Panc1 (cell line): ENCODE data around the gene ANTXR1. TPM values are rescaled to one million over a fixed set of nuclear protein-coding genes. Genes with fewer than 3 reads are reported as not detected.

Experiments
- ATAC-seq: fragments of 200-7000 bp; cut with Tn5 transposase; 2 replicates; pipeline ENCODE4 v1.9.1; 2020; ENCODE audit warnings: mild to moderate bottlenecking, moderate library complexity
- BruUV-seq: library from RNA; stranded (reverse); fragments of 400-500 nt; replicated peaks from 2 replicates; lab custom pipeline; 2021; lab: Mats Ljungman, UMichigan
- CTCF ChIA-PET: fragments of 300-600 bp; sonication (Branson Sonifier 250); formaldehyde crosslinking; loops from one replicate; lab custom pipeline; 2022; ENCODE audit warnings: antibody characterized with exemption; lab: Charles Lee
- POLR2A ChIA-PET: fragments of 300-600 bp; sonication (Branson Sonifier 250); formaldehyde crosslinking; loops from one replicate; lab custom pipeline; 2022; ENCODE audit warnings: antibody characterized with exemption; lab: Charles Lee
- DNase-seq: peaks from one replicate; pipeline ENCODE4 v3.0.0-alpha.2; 2010; ENCODE audit warnings: low read depth, low spot score
- H3K27ac ChIP-seq: 2 replicates; pipeline ENCODE4 v1.5.1; 2011; ENCODE audit warnings: mild to moderate bottlenecking, low read length, inconsistent platforms
- H3K27me3 ChIP-seq: fragments of 200-500 bp; sonication (Bioruptor generic); 2 replicates; pipeline ENCODE4 v1.6.0; 2014; ENCODE audit warnings: low read length, inconsistent platforms; ENCODE audit not compliant: control insufficient read depth, insufficient read depth
- H3K36me3 ChIP-seq: fragments of 200-500 bp; sonication (Bioruptor generic); 2 replicates; pipeline ENCODE4 v1.5.1; 2014; ENCODE audit warnings: inconsistent platforms, mild to moderate bottlenecking, low read length, moderate library complexity; ENCODE audit not compliant: control insufficient read depth, insufficient read depth
- H3K4me1 ChIP-seq: 2 replicates; pipeline ENCODE4 v1.5.1; 2011; ENCODE audit warnings: inconsistent platforms, mild to moderate bottlenecking, low read length, moderate library complexity; ENCODE audit not compliant: control insufficient read depth, insufficient read depth
- H3K4me3 ChIP-seq, 2 experiments: 2 replicates each; pipeline ENCODE4 v1.5.1; 2011 to 2012; ENCODE audit warnings: low read depth in 2 of 2, low read length in 2 of 2, mild to moderate bottlenecking in 2 of 2, inconsistent platforms in 1 of 2, moderate library complexity in 1 of 2
- H3K9me3 ChIP-seq: fragments of 200-500 bp; sonication (Bioruptor generic); 2 replicates; pipeline ENCODE4 v1.5.1; 2014; ENCODE audit warnings: low read depth, mild to moderate bottlenecking, inconsistent platforms, low read length, moderate library complexity; ENCODE audit not compliant: control insufficient read depth, insufficient read depth
- CTCF ChIP-seq: fragments of 450-650 bp; IDR thresholded peaks from 2 replicates; pipeline ENCODE4 v1.5.1; 2017; ENCODE audit warnings: mild to moderate bottlenecking
- POLR2AphosphoS5 ChIP-seq: IDR thresholded peaks from 2 replicates; pipeline ENCODE4 v1.6.1; 2012; ENCODE audit warnings: mild to moderate bottlenecking, low read depth, low read length, moderate library complexity
- REST ChIP-seq, 2 experiments: IDR thresholded peaks; 2 replicates each; pipeline ENCODE4 v1.6.1; 2011 to 2012; ENCODE audit warnings: low read depth in 2 of 2, control low read depth in 1 of 2, low read length in 1 of 2, mild to moderate bottlenecking in 1 of 2, moderate library complexity in 1 of 2; ENCODE audit not compliant: insufficient read depth in 1 of 2
- SIN3A ChIP-seq: IDR thresholded peaks from 2 replicates; pipeline ENCODE4 v1.6.1; 2012; ENCODE audit warnings: low read depth, mild to moderate bottlenecking, low read length, moderate library complexity, borderline replicate concordance; ENCODE audit not compliant: insufficient read depth
- TCF7L2 ChIP-seq: IDR thresholded peaks from 2 replicates; pipeline ENCODE4 v1.6.1; 2011; ENCODE audit warnings: mild to moderate bottlenecking, low read depth, low read length, inconsistent platforms
- in situ Hi-C: cut with HindIII; loops from 2 replicates; pipeline ENCODE4 v1.10.0; 2016; ENCODE audit warnings: low sequenced_read_pairs, low pct_unique_long_range_greater_than_20kb
- intact Hi-C: fragments of 100-400 bp; cut with micrococcal nuclease; formaldehyde crosslinking; loops from one replicate; pipeline ENCODE4 v1.10.0; 2022; ENCODE audit not compliant: unreplicated experiment
- total RNA-seq: library from RNA; stranded (reverse); gene quantifications from one replicate; pipeline ENCODE4 v1.2.1, GENCODE V29; 2021; ENCODE audit not compliant: unreplicated experiment

Gene ANTXR1
- total RNA-seq, 1 experiment from 2014 or later = 132 TPM

DNA sequence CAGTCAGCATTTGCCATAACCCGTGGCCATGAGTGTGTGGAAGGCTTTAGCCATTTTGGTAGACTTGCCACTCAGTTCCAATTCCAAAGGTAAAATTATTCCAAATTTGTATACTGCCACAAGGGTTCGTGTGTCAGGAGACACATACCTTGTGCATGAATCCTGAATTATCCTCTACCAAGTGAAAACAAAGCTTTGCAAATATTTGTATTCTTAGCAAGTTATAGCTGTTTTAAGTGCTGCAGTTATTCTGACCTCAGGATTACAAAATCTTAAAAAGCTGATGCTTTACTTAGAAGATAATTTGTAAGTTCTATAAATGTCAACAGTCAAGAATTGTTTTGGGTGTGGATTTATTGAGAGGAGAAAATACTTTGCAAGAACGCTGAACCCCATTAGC is 100.6 kb downstream of the ANTXR1 start:
- intact Hi-C loops = no loop called here
- TF ChIP-seq SIN3A = no peak
- no peak for TF ChIP-seq POLR2AphosphoS5
- TF ChIP-seq TCF7L2 = no peak
- TF ChIP-seq REST (IDR thresholded peaks at IDR 0.05; ENCODE audit: insufficient read depth in 1 of 2, low read depth in 2 of 2, low read length in 1 of 2) = no peak
- no peak for TF ChIP-seq CTCF
- H3K9me3 ChIP-seq = no peaks in the 10 kb centered on the region
- POLR2A ChIA-PET = no interaction called here
- CTCF ChIA-PET = no interaction called here
- H3K4me3 ChIP-seq = no peak overlapping the region
- H3K27me3 ChIP-seq = no peaks in the 10 kb centered on the region
- BruUV-seq = no TSS peak
- no peaks in the 10 kb centered on the region for H3K36me3 ChIP-seq
- in situ Hi-C loops = no loop called here
- no peak for DNase-seq
- 0 out of 2 replicates have a peak overlapping the region, but pooled peaks have one; percentile 23 for H3K27ac ChIP-seq
- H3K4me1 ChIP-seq = no peaks in the 10 kb centered on the region
- no peak for ATAC-seq

GRCh38 chr2:69114534-69114933 is 101.6 kb downstream of the ANTXR1 start:
- no TSS peak for BruUV-seq
- Histone ChIP-seq H3K27ac (peak overlapping the region; percentile 41; the same call in 1 of the 2 replicates), H3K36me3 (no peaks in the 10 kb centered on the region), H3K4me1 (peaks cover 6% of the 10 kb centered on the region; the same call in 1 of the 2 replicates), H3K9me3 (no peaks in the 10 kb centered on the region), H3K27me3 (no peaks in the 10 kb centered on the region), H3K4me3 (no peak overlapping the region)
- intact Hi-C loops (no loop called here), in situ Hi-C loops (no loop called here)
- no peak for DNase-seq
- CTCF ChIA-PET = no interaction called here
- POLR2A ChIA-PET = interaction anchor here (0.6 kb wide), 1 partner anchor 141 kb away, joined by 3 read pairs; no protein-coding TSS in a partner anchor
- TF ChIP-seq REST (IDR thresholded peaks at IDR 0.05; ENCODE audit: insufficient read depth in 1 of 2, low read depth in 2 of 2, low read length in 1 of 2) (no peak), TCF7L2 (no peak), SIN3A (no peak), POLR2AphosphoS5 (no peak), CTCF (no peak)
- ATAC-seq = no peak
